Stomach (tissue), 9 donors: Measurements from ENCODE around the gene SLC5A1. TPM values are rescaled to one million over a fixed set of nuclear protein-coding genes. Genes with fewer than 3 reads are reported as not detected.
"Not testable (repeated sequence)": the region's sequence is repeated elsewhere in the genome, so short reads cannot be mapped to it uniquely, and the experiment has no call there.

Experiments
- DNase-seq, 2 donors: peaks; one replicate each; pipeline versions ENCODE4 v3.0.0 to v3.0.0-alpha.2; 2013 to 2019
- H3K27ac ChIP-seq, 5 donors: fragments of 200-600 bp in 4 of 5; sonication (generic) in 4 of 5; one replicate each; pipeline ENCODE4 v1.5.1; 2013 to 2019; ENCODE audit warnings: mild to moderate bottlenecking in 1 of 5, moderate library complexity in 1 of 5
- H3K27me3 ChIP-seq, 3 donors: fragments of 200-600 bp; sonication (generic); one replicate each; pipeline ENCODE4 v1.5.1; 2017 to 2019; ENCODE audit warnings: mixed run types in 1 of 3
- H3K36me3 ChIP-seq, 4 donors: fragments of 200-600 bp; sonication (generic); 1 replicate in 3 of 4; 2 replicates in 1 of 4; pipeline ENCODE4 v1.5.1; 2016 to 2019
- H3K4me1 ChIP-seq, 4 donors: fragments of 200-600 bp; sonication (generic); one replicate each; pipeline ENCODE4 v1.5.1; 2016 to 2019
- H3K4me3 ChIP-seq, 4 donors: fragments of 200-600 bp; sonication (generic) in 3 of 4; one replicate each; pipeline ENCODE4 v1.5.1; 2016 to 2019; ENCODE audit warnings: mild to moderate bottlenecking in 1 of 4
- H3K9me3 ChIP-seq, 4 donors: fragments of 200-600 bp; sonication (generic); one replicate each; pipeline ENCODE4 v1.5.1; 2016 to 2019
- EP300 ChIP-seq: sonication (generic); formaldehyde crosslinking; IDR thresholded peaks from one replicate; pipeline ENCODE4 v1.6.1; 2017; ENCODE audit warnings: antibody characterized with exemption
- POLR2A ChIP-seq, 4 donors: fragments of 450-650 bp; IDR thresholded peaks; one replicate each; pipeline ENCODE4 v1.6.1; 2016; ENCODE audit warnings: antibody characterized with exemption in 4 of 4, control low read depth in 2 of 4, mild to moderate bottlenecking in 1 of 4, moderate library complexity in 1 of 4
- POLR2AphosphoS5 ChIP-seq, 3 donors: sonication (generic); formaldehyde crosslinking; IDR thresholded peaks; one replicate each; pipeline ENCODE4 v1.6.1; 2016; ENCODE audit warnings: antibody characterized with exemption in 3 of 3
- WGBS, 5 donors: extraction: QIAGEN DNeasy Blood & Tissue Kit in 3 of 5; methylation state at CpG; one replicate each; pipeline versions ENCODE4 v1.1.5 to v1.1.7; 2013 to 2018; 5-methylcytosine and 5-hydroxymethylcytosine counted together
- intact Hi-C: fragments of 100-400 bp; cut with DNase I; formaldehyde crosslinking; loops from one replicate; pipeline ENCODE4 v1.15.1; 2023; ENCODE audit warnings: low total_unique reads
- polyA plus RNA-seq, 3 donors: library from polyadenylated mRNA; stranded (reverse); fragments of 200-250 nt; gene quantifications; one replicate each; pipeline ENCODE4 v1.2.3, GENCODE V29; 2013
- total RNA-seq, 5 donors: library from RNA; depleted of rRNA; stranded (reverse); fragments of >200 nt; gene quantifications; one replicate each; pipeline versions ENCODE4 v1.1.0 to v1.2.3, GENCODE V29; 2014 to 2016
- TF ChIP-seq, protein P1 (sequence below), 7 experiments: fragments of 450-650 bp in 4 of 7; fragments of 200-600 bp in 3 of 7; sonication (generic) in 3 of 7; IDR thresholded peaks; one replicate each; pipeline ENCODE4 v1.5.1; 2016 to 2019; ENCODE audit warnings: antibody characterized with exemption in 7 of 7, control low read depth in 2 of 7, mild to moderate bottlenecking in 1 of 7
- donor health status: healthy with polysubstance abuse.
- donor health status: Bipolar disorder and iron deficiency.
- donor health status: healthy.

The SLC5A1 gene
- total and polyA plus RNA-seq, 8 donors: 0.68 to 13.8 (median 2.3) TPM; not detected in 3

- H3K4me1 ChIP-seq, DNase-seq, H3K27me3 ChIP-seq, H3K4me3 ChIP-seq, H3K36me3 ChIP-seq, H3K9me3 ChIP-seq, H3K27ac ChIP-seq, intact Hi-C loops: not testable (repeated sequence)
- 49 to 76% (median 60%) methylated on average over 5 to 6 of the region's 6 CpGs for WGBS, 5 donors
These were observed 97.6 kb downstream of the SLC5A1 start for GRCh38 chr22:32140688-32141087.

- Histone ChIP-seq H3K27ac (no peak overlapping the region), H3K27me3 (peaks cover 0 to 2% (median 0%) of the 10 kb centered on the region in 3 donors), H3K4me1 (peaks cover 0 to 2% (median 2%) of the 10 kb centered on the region in 4 donors), H3K9me3 (peaks cover 0 to 6% (median 0%) of the 10 kb centered on the region in 4 donors), H3K4me3 (no peak overlapping the region), H3K36me3 (no peaks in the 10 kb centered on the region)
- DNase-seq: no peak
- intact Hi-C loops: no loop called here
- TF ChIP-seq, protein P1, sequence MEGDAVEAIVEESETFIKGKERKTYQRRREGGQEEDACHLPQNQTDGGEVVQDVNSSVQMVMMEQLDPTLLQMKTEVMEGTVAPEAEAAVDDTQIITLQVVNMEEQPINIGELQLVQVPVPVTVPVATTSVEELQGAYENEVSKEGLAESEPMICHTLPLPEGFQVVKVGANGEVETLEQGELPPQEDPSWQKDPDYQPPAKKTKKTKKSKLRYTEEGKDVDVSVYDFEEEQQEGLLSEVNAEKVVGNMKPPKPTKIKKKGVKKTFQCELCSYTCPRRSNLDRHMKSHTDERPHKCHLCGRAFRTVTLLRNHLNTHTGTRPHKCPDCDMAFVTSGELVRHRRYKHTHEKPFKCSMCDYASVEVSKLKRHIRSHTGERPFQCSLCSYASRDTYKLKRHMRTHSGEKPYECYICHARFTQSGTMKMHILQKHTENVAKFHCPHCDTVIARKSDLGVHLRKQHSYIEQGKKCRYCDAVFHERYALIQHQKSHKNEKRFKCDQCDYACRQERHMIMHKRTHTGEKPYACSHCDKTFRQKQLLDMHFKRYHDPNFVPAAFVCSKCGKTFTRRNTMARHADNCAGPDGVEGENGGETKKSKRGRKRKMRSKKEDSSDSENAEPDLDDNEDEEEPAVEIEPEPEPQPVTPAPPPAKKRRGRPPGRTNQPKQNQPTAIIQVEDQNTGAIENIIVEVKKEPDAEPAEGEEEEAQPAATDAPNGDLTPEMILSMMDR (IDR thresholded peaks at IDR 0.05): no peak
- TF ChIP-seq EP300 (no peak), POLR2A (IDR thresholded peaks at IDR 0.05) (no peak), POLR2AphosphoS5 (IDR thresholded peaks at IDR 0.05) (no peak)
These were observed 99.5 kb downstream of the SLC5A1 start for GRCh38 chr22:32142600-32142999.

DNA sequence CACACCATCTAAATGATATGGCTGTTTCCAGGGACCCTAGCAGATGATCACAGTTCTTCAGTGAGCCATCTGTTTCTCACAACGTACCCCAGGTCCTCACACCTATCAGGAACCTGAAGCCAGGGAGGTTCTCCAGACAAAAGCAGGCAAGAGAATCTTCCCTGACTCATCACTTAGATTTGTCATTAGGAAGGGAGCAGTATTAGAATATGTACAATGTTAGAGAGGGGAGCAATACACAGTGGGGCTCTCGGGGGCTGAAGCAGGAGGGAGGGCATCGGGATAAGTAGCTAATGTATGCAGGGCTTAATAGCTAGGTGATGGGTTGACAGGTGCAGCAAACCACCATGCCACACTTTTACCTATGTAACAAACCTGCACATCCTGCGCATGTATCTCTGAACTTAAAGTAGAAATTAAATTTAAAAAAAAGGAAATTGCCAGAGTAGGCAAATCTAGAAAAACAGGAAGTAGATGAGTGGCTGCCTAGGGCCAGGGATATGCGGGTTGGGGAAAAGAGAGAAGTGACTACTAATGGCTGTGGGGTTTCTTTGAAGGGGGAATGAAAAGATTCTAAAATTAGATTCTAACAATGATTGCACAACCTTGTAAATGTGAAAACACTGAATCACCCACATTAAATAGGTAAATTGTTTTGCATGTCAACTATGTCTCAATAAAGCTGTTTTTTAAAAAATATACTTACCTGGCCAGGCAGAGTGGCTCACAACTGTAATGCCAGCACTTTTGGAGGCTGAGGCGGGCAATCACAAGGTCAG, 101.6 kb downstream of the SLC5A1 start:
- TF ChIP-seq EP300 (no peak), POLR2A (IDR thresholded peaks at IDR 0.05) (no peak), POLR2AphosphoS5 (IDR thresholded peaks at IDR 0.05) (no peak)
- TF ChIP-seq, protein P1 (IDR thresholded peaks at IDR 0.05): no peak
- H3K36me3 ChIP-seq: no peaks in the 10 kb centered on the region
- no peaks in the 10 kb centered on the region for H3K4me1 ChIP-seq
- H3K9me3 ChIP-seq: peaks cover 0 to 6% (median 0%) of the 10 kb centered on the region in 4 donors
- WGBS, 5 donors: 61 to 82% (median 69%) methylated on average over 6 of the region's 6 CpGs
- intact Hi-C loops: no loop called here
- no peaks in the 10 kb centered on the region for H3K27me3 ChIP-seq
- no peak overlapping the region for H3K4me3 ChIP-seq
- peak in 1 of 2 donors; percentile 20 for DNase-seq
- H3K27ac ChIP-seq: no peak overlapping the region

- DNase-seq, H3K36me3 ChIP-seq, H3K4me3 ChIP-seq, intact Hi-C loops, H3K4me1 ChIP-seq, H3K27me3 ChIP-seq, H3K27ac ChIP-seq, H3K9me3 ChIP-seq: not testable (repeated sequence)
- 83 to 89% (median 88%) methylated on average over 7 to 8 of the region's 8 CpGs for WGBS, 5 donors
These were observed 104.1 kb downstream of the SLC5A1 start for GRCh38 chr22:32147128-32147527.

GRCh38 chr22:32148372-32148771, 105.3 kb downstream of the SLC5A1 start:
- H3K36me3 ChIP-seq, intact Hi-C loops, DNase-seq, H3K4me1 ChIP-seq, H3K9me3 ChIP-seq, H3K27me3 ChIP-seq, H3K27ac ChIP-seq, H3K4me3 ChIP-seq: not testable (repeated sequence)
- 82 to 96% (median 90%) methylated on average over 4 of the region's 4 CpGs for WGBS, 5 donors

GRCh38 chr22:32150647-32151046, 107.6 kb downstream of the SLC5A1 start:
- H3K4me3 ChIP-seq, H3K27ac ChIP-seq, H3K4me1 ChIP-seq, H3K36me3 ChIP-seq, H3K27me3 ChIP-seq, DNase-seq, intact Hi-C loops, H3K9me3 ChIP-seq: not testable (repeated sequence)
- WGBS, 5 donors: 38 to 74% (median 64%) methylated on average over 7 of the region's 7 CpGs

- H3K27me3 ChIP-seq, H3K27ac ChIP-seq, H3K4me1 ChIP-seq, DNase-seq, H3K36me3 ChIP-seq, intact Hi-C loops, H3K9me3 ChIP-seq, H3K4me3 ChIP-seq: not testable (repeated sequence)
- WGBS, 5 donors: 57 to 81% (median 71%) methylated on average over 6 of the region's 6 CpGs
These were observed 108.6 kb downstream of the SLC5A1 start for GRCh38 chr22:32151641-32152040.

GRCh38 chr22:32154727-32155126, 111.7 kb downstream of the SLC5A1 start:
- WGBS, 5 donors: 80 to 86% (median 84%) methylated on average over 4 of the region's 4 CpGs
- intact Hi-C loops: not testable (repeated sequence)

GRCh38 chr22:32157632-32158031, 114.6 kb downstream of the SLC5A1 start:
- H3K4me3 ChIP-seq, H3K4me1 ChIP-seq, intact Hi-C loops, H3K27ac ChIP-seq, H3K9me3 ChIP-seq, DNase-seq, H3K36me3 ChIP-seq: not testable (repeated sequence)
- 57 to 68% (median 63%) methylated on average over 5 of the region's 5 CpGs for WGBS, 5 donors
- H3K27me3 ChIP-seq: peaks cover 0 to 11% (median 0%) of the 10 kb centered on the region in 3 donors

More at GRCh38 chr22:32154727-32155126, 111.7 kb downstream of the SLC5A1 start:
- H3K27me3 ChIP-seq: peaks cover 0 to 11% (median 0%) of the 10 kb centered on the region in 3 donors
- H3K27ac ChIP-seq, H3K4me1 ChIP-seq, DNase-seq, H3K9me3 ChIP-seq, H3K4me3 ChIP-seq, H3K36me3 ChIP-seq: not testable (repeated sequence)
